ENCODE results near the gene UBXN10.

The UBXN10 gene

DNA sequence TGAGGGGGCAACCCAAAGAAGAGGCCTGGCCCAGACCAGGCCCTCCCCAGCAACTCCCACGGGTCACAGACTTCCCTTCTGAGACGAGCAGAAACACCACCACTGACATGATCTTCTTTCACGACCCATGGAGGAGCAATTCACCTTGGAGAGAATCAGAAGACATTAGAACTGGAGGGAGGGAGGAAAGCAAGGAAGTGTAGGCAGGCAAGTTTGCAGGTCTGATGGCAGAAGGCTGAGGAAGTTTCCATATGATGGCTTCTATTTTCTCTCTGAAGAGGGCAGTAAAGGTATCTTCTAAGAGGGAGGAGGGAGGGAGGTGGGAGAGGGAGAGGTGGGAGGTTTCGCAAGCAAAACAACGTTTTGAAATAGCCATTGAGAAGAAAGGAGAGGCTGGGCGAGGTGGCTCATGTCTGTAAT is 1.4 kb upstream of the UBXN10 start:
- DNase-seq: no peak

DNA sequence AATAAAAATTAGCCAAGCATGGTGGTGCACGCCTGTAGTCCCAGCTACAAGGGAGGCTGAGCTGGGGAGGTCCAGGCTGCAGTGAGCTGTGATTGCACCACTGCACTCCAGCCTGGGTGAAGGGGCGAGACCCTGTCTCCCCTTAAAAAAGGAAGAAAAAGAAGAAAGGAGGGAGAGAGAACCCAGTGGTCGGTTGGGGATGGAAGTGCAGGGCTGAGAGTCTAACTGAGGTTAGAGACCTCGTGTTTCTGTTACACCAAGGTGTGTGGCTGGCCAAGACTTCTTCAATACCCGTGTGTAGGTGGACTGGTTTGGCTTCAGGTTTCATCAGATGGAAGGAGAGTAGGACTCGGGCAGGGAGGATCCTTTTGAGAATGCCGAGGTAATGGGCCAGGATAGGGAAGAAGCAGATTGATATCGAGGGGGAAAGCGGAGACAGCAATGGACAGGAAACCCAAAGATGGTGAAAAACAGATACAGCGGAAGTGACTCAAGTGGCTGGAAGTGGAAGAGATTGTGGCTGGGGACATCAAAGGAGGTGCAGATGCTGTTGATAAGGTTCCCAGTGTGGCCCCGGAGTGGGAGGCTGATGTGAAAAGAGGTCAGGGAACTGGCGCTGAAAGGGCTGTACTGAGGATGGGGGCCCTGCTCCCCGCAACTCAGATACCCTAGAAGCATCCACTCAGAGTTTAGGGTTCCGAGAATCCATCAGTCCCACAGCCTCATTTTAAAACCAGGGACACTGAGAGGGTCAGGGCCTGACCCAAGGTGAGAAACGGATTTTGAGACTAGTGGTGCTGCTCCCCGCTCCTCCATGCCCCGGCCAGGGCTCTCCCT is 681 bp upstream of the UBXN10 start:
- DNase-seq: no peak

DNA sequence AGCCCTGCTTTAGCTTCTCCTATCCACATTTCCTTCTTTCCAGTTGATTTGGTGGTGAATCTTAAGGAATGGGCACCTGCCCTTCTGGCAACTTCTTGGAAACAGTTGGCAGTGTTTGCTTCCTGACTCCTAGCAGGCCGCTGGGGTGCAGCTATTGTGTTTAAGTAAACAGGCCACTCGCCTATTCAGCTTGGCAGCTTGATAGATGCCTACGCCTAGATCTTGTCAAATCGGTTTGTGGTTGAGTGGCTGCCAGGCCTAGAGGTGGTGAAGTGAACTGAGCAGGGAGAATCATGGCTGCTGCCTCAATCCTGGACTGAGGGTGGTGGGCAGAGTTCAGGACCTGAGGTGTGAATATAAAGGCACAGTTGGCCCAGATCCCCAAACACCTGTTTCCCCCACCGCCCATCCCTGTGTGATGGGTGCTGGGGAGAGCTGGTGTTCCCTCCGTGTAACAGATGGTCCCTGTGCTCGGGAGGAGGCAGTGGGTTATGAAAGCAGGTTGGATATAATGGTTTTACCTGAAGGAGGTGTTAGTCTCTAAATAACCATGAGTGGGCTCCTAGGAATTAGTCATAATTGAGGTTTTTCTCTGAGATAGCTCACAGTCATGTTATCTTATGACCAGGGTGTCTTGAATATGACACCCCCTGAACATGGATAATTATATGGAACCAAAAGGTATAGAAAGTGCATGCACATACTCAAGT is 1.4 kb downstream of the UBXN10 start:
- no peak for DNase-seq

DNA sequence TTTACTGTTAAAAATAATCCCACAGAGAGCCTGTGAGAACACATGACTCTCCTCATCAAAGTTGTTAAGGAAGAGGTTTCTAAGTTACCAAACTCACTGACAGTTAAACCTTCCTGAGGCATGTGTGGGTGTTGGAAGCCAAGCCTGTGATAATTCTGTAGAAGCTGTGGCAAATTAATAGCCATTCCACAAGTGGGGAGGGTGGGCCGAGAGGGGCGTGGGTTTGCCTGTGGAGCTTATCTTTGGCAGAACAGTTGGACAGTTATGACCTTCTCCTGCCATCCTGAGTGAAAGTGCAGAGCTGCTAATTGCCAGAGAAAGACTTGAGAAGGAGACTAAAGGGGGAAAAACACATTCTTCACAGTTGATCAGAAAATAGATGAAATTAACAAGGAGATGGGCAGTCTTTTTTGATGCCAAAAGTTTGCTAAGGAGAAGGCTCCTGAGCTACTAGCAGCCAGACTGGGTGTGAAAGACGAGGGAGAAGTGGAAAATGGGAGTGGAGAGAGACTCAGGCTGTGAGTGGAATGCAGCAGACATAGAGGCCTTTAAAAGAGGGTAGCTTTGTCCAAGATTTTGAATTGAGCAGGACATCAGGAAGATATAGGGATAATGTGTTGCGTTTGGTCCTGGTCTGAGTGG is 2.0 kb downstream of the UBXN10 start:
- no peak for DNase-seq

DNA sequence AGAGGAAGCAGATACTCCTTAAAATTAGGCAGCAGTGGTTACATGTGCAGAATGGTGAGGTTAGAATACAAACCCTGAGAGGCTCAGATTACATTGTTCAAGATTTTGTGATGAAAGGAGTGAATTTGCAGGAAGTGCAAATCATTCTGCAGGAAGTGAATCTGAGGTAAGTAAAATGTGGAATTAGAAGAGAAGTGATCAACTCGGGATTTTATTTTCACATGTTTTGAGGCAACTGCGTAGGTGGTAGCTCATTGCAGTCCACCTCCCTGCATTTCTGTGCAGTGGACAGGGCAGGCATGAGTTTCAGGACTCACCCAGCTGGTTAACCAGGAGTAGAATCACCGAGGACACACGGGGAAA is 2.5 kb downstream of the UBXN10 start:
- no peak for DNase-seq

DNA sequence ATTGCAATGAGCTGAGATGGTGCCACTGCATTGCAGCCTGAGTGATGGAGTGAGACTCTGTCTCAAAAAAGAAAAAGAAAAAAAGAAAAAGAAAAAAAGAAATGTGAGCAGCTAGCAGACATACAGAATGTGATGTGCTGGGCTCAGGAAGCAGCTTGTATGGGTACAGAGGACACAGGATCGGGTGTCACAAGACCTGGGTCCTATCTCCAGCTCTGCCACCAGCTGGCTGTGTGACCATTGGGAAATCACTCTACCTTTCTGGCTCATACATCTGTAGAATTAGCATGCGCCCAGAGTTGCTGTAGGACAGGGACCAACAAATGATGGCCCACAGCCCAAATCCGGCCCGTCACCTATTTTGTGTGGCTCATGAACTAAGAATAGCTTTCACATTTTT is 3.8 kb downstream of the UBXN10 start:
- no peak for DNase-seq

DNA sequence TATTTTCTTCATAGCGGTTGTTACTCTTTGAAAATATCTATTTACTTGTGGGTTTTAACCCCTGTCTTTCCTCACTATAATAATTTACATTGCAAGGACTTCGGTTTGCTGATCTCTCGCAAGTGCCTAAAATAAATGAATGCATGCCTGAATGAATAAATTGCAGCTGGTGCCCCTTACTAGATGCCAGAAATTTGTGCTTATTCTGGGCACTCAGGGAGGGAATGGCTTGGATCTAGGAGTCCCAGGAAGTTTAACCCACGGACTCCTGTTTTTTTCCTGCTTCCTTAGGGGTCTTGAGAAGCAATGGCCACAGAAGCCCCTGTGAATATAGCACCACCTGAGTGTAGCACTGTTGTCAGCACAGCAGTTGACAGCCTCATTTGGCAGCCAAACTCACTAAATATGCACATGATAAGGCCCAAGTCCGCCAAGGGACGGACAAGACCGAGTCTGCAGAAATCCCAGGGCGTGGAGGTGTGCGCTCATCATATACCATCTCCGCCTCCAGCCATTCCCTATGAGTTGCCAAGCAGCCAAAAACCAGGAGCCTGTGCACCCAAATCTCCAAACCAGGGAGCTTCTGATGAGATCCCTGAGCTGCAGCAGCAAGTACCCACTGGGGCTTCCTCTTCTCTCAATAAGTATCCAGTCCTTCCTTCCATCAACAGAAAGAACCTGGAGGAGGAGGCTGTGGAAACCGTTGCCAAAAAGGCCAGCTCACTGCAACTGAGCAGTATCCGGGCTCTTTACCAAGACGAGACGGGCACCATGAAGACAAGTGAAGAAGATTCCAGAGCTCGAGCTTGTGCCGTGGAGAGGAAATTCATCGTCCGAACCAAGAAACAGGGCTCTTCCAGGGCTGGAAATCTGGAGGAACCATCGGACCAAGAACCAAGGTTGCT is 4.6 kb downstream of the UBXN10 start:
- DNase-seq: no peak

DNA sequence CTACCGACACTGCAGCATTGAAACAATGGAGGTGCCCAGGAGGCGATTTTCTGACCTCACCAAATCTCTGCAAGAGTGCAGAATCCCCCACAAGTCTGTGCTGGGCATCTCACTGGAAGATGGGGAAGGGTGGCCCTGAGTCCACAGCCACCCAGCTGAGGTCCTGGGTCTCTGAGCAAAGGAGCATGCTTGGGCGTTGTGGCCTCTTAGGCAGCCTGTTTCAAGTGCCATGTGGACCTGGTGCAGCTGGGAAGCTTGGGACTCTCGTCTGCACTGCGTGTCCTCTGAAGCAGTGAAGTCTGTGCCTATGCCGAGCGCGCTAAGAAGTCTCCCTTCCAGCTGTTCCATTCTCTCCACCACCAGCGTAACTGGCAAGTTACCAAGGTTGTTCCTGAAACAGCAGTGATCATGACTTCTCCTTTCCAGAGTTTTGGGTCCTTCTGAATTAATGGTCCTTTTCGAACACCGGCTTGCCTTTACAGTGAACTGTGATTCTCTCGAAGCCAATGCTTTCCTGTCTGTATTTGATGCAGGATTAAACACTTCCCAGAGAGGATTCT is 5.5 kb downstream of the UBXN10 start:
- DNase-seq: no peak

DNA sequence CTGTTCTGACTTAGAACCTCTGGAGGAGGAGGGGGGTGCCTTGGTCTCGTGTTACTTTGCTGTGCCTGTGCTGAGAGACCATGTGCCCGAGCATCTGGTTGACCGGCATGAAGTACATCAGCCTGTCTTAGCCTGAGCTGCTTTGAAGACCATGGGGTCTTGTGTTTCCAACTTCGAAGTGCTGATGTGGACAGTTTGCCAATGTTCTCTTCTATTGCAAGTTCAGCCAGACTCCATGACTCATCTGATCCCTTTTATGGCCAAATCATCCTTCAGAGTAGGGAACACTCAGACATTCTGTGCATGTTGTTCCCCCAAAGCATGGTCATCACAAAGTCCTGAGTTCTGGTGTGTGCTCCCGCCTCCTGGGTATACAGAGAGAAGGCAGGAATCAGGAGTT is 6.5 kb downstream of the UBXN10 start:
- DNase-seq: no peak

DNA sequence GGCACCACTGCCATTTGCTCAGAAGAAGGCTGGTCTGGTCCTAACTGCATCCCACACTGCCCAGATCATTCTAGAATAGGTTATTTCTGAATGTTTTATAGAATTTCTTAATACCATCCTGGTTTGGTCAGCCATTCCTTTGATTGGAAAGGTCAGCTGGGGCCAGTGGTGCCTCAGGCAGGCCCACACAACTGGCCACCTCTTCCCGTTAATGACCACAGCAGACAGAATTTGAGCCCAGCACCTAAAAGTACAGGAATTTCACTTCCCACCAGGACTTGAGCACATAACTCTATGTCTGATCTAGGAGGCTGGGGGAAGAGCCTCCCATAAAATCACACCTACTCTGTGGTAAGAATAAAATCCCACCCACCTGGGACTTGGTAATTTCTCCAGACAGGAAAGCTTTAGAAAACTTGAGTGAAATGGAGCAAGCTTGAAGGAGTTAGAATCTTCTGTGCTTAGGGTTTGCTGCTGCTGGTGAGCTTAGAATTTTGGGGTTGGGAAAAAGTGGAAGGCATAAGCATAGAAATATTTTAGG is 7.0 kb downstream of the UBXN10 start:
- DNase-seq: no peak

DNA sequence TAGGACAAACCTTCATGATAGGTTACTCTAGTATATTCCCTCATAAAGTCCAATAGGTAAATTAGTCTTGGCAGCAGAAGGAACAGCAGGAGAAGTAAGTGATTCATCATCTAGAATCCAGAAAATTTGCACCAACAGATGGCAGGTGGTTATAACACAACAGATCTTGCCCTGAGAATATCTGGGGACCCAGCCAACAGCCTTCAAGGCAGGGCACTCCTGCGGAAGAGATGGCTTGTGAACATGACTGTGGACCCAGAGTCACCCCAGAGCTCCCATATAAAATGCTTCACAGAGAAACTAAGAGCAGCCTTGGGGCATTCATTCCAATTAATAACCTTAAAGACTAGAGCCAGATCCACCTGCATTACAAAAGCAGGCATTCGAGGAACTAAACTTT is 8.3 kb downstream of the UBXN10 start:
- DNase-seq: no peak

DNA sequence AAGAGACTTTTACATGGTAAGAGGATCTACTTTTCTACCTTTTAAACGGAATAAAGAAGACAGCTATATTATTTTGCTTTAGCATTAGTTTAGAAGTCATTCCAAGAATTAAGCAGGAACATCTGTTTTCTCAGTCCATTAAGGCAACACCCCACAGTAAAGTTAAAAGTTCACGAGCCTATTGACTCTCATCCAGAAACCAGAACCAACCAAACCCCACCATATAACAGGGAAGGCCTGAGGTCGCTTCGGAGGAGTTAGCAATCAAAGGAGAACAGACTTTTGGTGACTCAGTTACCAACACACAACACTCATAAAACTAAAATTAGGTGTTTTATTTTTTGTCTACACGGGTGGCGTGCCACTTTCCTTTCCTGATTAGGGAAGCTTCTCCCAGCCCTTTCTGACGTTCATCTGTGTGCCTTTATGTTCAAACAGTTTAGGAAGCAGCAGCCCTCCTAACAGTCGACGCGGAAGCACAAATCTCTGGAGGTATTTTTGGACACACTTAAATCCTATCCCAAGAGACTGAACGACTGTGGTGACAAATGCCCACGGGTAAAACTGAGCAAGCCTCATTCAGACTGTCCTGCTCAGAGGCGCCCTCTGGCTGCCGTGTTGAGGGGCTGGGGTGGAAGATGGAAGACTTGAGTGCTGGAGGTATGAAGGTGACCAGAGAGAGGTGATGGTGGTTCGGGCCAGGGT is 9.0 kb downstream of the UBXN10 start:
- peak; percentile 51 for DNase-seq

DNA sequence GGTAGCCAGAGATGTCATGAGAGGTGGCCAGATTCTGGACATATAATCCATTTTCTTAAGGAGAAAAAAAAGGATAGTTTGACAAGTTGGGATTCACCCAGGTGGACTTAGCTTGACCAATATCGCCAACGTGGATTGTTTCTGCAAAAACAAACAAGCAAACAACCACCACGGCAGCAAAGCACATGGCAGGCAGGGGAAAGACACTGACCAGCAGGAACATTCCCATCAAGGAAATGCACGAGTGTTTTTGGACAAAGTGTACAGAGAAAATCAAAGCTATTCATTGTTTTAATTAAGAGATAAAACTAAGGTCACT is 9.5 kb downstream of the UBXN10 start:
- no peak for DNase-seq

DNA sequence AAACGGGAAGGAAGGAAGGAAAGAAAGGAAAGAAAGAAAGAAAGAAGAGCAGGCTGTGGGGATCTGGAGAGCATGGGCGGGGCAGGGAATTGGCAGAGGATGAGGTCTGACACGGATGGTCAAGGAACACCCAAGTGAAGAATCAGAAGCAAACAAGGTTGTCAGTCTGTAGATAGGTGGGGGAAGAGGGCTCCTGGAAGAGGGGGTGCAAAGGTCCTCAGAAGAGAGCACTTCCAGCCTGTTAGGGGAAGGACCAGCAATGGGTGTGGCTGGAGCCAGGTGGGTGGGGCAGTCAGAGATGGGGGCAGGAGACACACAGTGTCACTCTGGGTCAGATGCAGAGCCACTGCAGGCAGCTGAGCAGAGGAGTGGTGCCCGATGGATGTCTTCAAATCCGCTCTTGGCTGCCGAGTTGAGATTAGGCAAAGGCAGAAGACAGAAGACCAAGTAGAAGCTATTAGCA is 11.5 kb downstream of the UBXN10 start:
- no peak for DNase-seq

DNA sequence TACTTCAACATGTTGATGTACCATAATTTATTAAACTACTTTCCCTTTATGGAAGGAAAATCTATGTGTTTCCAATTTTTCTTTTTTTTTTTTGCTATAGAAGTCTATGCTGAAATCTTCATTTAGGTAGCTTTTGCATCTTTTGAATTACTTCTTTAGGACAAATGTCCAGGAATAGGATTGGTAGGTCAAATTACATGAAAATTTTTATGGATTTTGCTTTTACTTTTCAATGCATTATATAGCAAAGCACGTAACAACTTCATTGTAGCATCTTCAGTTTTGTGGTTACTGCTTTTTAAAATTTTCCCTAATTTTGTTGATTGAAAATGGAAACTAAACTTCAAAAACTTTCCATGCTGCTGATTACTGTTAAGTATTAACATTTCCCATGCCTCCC is 12.4 kb downstream of the UBXN10 start:
- DNase-seq: no peak

DNA sequence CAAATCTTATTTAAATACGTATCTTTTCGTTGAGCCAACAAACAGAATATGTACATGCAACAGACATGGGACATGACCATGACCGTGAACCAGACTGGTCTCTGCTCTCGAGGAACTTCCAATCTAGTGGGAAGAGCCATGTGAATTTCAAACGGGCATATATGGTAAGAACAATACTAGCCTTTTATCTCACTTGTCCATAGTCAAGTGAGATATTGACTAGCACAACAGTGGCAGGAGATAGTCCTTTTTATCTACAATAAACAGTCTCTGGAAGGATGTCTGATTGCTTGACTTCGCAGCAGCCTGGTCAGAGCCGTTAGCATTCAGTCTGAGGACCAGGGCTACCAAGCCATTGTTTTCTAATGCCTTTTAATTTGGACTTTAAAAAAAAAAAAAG is 13.0 kb downstream of the UBXN10 start:
- no peak for DNase-seq

DNA sequence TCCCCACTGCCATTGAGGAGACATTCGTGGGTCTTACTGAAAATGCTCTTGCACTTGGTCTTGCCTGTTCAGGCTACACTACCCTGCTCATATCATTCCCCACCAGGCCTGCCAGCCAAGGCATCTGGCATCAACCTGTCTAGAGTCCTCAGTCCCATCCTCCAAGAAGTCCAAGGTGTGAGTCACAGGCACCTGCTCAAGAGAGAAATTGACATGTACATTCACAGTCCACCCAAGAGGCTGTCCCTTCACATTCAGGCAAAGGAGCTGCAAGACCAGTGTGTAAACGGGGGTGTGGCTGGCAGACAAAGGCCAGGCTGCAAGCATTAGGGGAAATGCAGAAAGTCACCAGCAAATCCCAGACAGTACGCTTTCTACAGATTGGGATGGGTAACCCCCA is 13.5 kb downstream of the UBXN10 start:
- DNase-seq: no peak

DNA sequence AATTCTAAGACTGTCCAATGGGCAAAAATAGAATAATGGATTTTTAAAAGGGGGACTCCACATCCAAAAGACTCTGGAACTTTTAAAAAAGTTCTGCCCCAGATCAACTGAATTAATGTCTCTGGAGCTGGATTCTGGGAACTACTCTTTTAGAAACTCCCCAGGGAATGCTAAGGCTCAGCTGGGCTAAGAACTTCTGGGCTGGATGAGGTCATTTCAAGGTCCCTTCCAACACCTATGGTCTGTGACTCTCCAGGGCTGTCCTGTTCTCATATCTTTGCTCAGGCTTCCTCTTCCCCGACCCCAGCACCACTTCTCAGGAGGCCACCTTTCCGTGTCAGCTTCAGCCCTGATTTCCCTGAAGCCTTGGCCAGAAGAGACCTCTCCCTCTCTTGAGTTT is 13.9 kb downstream of the UBXN10 start:
- no peak for DNase-seq

DNA sequence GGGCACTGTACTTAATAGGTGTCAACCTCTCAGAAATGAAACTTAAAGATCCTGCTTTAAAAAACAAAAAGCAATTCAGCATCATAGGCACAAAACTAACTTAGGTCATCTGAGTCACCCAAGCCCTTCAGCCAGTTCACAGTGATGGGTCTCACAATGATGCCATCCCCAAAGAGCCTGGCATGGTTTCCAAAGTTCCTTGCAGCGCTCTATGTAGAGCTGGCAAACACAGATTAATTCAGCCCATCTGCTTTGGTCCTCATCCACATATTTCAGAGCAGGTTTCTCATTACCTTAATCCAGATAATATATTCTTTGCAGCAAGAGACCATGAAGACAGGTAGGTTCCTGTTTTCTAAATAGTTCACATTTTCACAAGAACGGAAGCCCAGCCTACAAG is 15.1 kb downstream of the UBXN10 start:
- no peak for DNase-seq

DNA sequence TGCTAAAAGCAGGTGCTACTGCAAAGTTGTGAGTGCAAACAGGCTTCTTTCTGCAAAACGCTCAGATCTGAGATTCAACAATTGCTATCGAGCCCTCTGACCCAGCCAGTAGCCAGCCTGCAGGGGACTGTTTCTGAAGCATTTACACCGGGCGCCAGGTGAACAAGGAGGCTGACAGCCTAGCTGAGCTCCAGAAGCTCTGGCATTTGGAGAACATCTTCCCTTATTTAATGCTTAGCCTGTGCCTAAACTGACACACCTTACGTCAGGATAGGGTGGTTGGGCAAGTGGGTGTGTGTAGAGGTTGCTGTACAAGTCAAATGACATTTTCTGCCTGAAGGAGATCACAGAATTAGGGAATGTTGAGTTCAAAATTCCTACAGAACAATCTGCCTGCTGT is 16.3 kb downstream of the UBXN10 start:
- DNase-seq: no peak

DNA sequence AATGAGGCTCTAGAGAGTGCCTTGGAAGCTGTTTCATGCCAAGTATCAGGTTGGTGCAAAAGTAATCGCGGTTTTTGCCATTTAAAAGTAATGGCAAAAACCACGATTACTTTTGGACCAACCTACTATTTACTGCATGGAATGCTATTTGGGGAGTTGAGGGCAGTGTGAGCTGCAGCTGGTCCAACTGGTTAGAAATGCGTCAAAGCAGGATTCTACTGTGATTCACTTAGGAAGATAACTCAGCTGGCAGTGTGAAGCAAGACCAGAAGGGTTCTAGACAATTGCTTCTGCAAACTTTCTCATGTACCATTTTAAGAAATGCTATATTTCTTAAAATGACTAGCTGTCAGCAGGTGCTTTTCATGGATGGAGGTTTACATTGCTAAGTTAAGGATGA is 21.6 kb downstream of the UBXN10 start:
- DNase-seq: no peak

DNA sequence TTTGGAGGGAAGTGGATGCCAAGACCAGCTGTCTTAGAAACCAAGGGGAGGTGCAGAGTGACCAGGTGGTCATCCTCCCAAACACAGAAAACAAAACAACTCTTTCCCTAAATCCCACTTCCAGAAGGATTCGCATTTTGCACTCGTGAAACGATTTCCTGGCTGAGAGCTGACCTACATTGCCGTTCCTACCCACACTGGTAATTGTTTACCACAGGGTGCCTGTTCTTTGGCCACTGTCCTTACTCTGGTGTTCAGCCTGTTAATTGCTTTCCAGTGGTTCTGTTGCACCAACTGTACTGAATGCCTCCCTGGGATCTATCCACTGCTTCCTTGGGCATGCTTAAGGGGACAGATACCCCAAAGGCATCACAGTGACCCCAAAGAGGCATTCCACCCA is 23.6 kb downstream of the UBXN10 start:
- no peak for DNase-seq
